HEK293T (cell line): ENCODE measurements around the gene CLPSL1.
"Not testable (repeated sequence)": the region's sequence is repeated elsewhere in the genome, so short reads cannot be mapped to it uniquely, and the experiment has no call there.

Source experiments
- CTCF ChIA-PET: fragments of 350-600 bp; formaldehyde crosslinking; extraction: SDS; loops from one replicate; lab custom pipeline; 2021; ENCODE audit warnings: antibody characterized with exemption, inconsistent platforms; lab: Yijun Ruan, JAX
- POLR2A ChIA-PET: fragments of 350-600 bp; formaldehyde crosslinking; extraction: SDS; loops from one replicate; lab custom pipeline; 2020; ENCODE audit warnings: antibody characterized with exemption, inconsistent platforms; lab: Yijun Ruan, JAX
- DNase-seq: peaks from one replicate; pipeline ENCODE4 v3.0.0; 2012; ENCODE audit warnings: mixed read lengths; ENCODE audit errors: extremely low spot score
- ARNT ChIP-seq: fragments of 450-650 bp; IDR thresholded peaks from 2 replicates; pipeline ENCODE4 v1.6.1; 2017; ENCODE audit warnings: mild to moderate bottlenecking
- BHLHE40 ChIP-seq: fragments of 450-650 bp; IDR thresholded peaks from 2 replicates; pipeline ENCODE4 v1.6.1; 2016; ENCODE audit warnings: mild to moderate bottlenecking, moderate library complexity, borderline replicate concordance
- CTBP1 ChIP-seq: fragments of 450-650 bp; IDR thresholded peaks from 2 replicates; pipeline ENCODE4 v1.6.1; 2016; ENCODE audit warnings: borderline replicate concordance
- ELF4 ChIP-seq: fragments of 450-650 bp; IDR thresholded peaks from 2 replicates; pipeline ENCODE4 v1.6.1; 2017; ENCODE audit warnings: antibody characterized with exemption
- FOXA1 ChIP-seq: fragments of 450-650 bp; IDR thresholded peaks from 2 replicates; pipeline ENCODE4 v1.6.1; 2016; ENCODE audit warnings: mild to moderate bottlenecking
- FOXK2 ChIP-seq: fragments of 450-650 bp; IDR thresholded peaks from 2 replicates; pipeline ENCODE4 v1.6.1; 2016; ENCODE audit warnings: mild to moderate bottlenecking
- FOXM1 ChIP-seq: fragments of 450-650 bp; IDR thresholded peaks from 2 replicates; pipeline ENCODE4 v1.6.1; 2017; ENCODE audit warnings: mild to moderate bottlenecking, borderline replicate concordance
- HDGF ChIP-seq: fragments of 450-650 bp; IDR thresholded peaks from 2 replicates; pipeline ENCODE4 v1.6.1; 2017; ENCODE audit warnings: antibody characterized with exemption, borderline replicate concordance
- L3MBTL2 ChIP-seq: fragments of 450-650 bp; conservative IDR thresholded peaks from 2 replicates; pipeline ENCODE4 v1.6.1; 2016; ENCODE audit warnings: mild to moderate bottlenecking
- LEF1 ChIP-seq: fragments of 450-650 bp; IDR thresholded peaks from 2 replicates; pipeline ENCODE4 v1.6.1; 2017; ENCODE audit warnings: mild to moderate bottlenecking, borderline replicate concordance
- NFRKB ChIP-seq: fragments of 450-650 bp; IDR thresholded peaks from 2 replicates; pipeline ENCODE4 v1.6.1; 2016; ENCODE audit warnings: mild to moderate bottlenecking, moderate library complexity
- SP1 ChIP-seq: fragments of 450-650 bp; IDR thresholded peaks from 2 replicates; pipeline ENCODE4 v1.6.1; 2017
- SUZ12 ChIP-seq: fragments of 450-650 bp; IDR thresholded peaks from 2 replicates; pipeline ENCODE4 v1.6.1; 2016; ENCODE audit warnings: mild to moderate bottlenecking
- TARDBP ChIP-seq: fragments of 450-650 bp; IDR thresholded peaks from 2 replicates; pipeline ENCODE4 v1.6.1; 2016
- ZNF384 ChIP-seq: fragments of 450-650 bp; IDR thresholded peaks from 2 replicates; pipeline ENCODE4 v1.6.1; 2016
- TF ChIP-seq, protein P1 (sequence below): fragments of 450-650 bp; IDR thresholded peaks from 2 replicates; pipeline ENCODE4 v1.6.1; 2016

Gene CLPSL1, protein sequence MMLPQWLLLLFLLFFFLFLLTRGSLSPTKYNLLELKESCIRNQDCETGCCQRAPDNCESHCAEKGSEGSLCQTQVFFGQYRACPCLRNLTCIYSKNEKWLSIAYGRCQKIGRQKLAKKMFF

DNA sequence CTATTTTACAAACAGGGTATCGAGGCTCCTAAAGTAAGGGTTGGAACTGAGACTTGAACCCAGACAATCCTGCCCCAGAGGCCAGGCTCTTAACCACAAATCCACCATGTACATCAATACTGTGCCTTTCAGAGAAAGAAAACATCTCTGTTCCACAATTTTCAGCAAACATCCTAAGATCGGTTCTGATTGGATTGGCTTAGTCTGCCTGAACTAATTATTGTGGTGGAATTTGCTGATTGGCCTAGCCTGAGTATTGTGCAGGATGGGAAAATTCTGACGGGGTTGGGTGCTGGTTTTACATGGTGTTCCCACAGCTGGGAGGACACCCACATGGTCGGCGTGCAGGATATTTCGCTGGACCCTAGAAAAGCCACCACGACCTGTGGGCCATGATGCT is at the start of gene CLPSL1:
Gene CLPSL1, plus strand, starts transcription at position 301 of the 400 bp plus-strand sequence. Its CDS starts 92 bp downstream, at position 393.
- CTCF ChIA-PET = no interaction called here
- no peak for DNase-seq
- POLR2A ChIA-PET = no interaction called here
- TF ChIP-seq TARDBP (no peak), ARNT (no peak), FOXM1 (no peak), SUZ12 (no peak), CTBP1 (no peak), NFRKB (no peak), ZNF384 (no peak), ELF4 (no peak), BHLHE40 (no peak), HDGF (no peak), FOXA1 (no peak), SP1 (no peak), L3MBTL2 (no peak), LEF1 (no peak), FOXK2 (no peak)
- TF ChIP-seq, protein P1, sequence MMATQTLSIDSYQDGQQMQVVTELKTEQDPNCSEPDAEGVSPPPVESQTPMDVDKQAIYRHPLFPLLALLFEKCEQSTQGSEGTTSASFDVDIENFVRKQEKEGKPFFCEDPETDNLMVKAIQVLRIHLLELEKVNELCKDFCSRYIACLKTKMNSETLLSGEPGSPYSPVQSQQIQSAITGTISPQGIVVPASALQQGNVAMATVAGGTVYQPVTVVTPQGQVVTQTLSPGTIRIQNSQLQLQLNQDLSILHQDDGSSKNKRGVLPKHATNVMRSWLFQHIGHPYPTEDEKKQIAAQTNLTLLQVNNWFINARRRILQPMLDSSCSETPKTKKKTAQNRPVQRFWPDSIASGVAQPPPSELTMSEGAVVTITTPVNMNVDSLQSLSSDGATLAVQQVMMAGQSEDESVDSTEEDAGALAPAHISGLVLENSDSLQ = no peak

DNA sequence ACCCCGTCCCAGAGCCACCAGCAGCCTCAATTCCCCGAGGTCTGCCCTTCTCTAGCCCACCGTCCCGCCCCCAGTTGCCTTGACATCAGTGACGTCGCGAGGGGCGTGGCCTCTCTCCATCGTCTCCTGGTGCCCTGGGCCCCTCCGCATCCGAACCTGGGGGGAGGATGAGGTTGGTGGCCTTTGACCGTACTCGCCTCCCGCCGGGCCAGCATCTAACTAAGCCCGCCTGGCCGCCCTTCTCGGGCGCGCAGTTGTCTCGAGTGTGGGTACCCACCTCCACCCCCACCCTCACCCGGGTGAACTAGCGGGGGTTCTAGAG is 49.4 kb upstream of the CLPSL1 start:
- no peak for TF ChIP-seq BHLHE40
- 0 out of 2 replicates have a peak, but pooled peaks have one; percentile 8 for TF ChIP-seq CTBP1
- TF ChIP-seq TARDBP = no peak
- no peak for TF ChIP-seq ZNF384
- ChIA-PET CTCF (no interaction called here), POLR2A (interaction anchor here (1.0 to 1.8 kb wide), 5 partner anchors 42 to 146 kb away, joined by 3 to 7 read pairs (median 3); no protein-coding TSS in a partner anchor)
- DNase-seq = peak; percentile 83

DNA sequence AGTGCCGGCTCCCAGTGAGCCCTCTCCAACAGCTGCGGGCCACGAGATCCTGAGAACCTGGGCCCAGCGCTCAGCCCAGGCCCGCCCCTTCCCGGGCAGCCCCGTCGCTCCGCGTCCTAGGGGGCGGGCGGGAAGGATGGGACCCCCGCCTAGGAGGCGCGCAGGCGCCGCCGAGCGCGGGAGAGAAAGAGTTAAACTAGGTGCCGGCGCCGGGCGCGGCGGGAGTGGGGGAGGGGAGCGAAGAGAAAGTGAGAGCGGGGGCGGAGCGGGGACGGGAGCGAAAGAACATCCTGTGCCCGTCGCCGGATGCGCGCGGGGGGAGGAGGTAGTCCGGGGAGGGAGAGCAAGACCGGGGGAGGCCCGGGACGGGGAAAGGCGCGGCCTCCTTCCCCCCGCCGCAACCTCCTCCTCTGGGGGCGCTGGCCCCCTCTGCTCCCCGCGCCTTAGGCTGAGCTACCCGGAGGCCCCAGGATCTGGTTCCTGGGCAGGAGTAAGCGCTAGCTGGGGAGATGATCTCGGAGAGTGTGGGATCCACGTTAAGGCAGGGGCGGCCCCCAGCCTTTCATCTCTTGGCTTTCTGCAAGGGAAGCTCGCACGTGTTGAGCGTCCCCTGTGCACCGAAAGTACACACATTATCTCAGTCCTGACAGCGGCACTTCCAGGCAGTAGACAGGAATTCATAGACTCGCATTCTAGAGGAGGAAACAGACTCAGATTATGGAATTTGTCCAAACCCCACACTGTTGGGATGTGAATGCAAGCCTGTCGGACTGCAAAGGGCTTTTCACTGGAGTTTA is 48.9 kb upstream of the CLPSL1 start:
- TF ChIP-seq CTBP1 (no peak; the same call in 1 of the 2 replicates), L3MBTL2 (peak; percentile 51)
- DNase-seq = peak; percentile 69

DNA sequence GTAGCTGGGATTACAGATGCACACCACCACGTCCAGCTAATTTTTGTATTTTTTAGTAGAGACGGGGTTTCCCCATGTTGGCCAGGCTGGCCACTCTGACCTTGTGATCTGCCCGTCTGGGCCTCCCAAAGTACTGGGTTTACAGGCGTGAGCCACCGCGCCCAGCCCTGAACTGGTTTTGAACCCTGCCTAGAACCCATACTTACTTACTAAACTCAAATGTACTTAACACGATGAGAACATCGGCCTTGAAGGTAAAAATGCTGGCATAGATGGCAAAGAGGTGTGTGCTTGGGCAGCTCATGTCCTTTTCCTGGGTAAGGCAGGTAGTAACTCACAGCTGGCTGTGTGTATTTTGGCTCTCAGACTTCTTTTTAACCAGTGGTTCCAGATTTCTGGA is 47.2 kb upstream of the CLPSL1 start:
- no peak for DNase-seq
- POLR2A ChIA-PET = interaction anchor here (1.1 kb wide), 1 partner anchor 132 kb away, joined by 3 read pairs; no protein-coding TSS in a partner anchor

More for the DNA sequence above, 48.9 kb upstream of the CLPSL1 start:
- ChIA-PET POLR2A (interaction anchor here (1.0 to 1.8 kb wide), 7 partner anchors 12 to 147 kb away, joined by 3 to 7 read pairs (median 3); no protein-coding TSS in a partner anchor), CTCF (interaction anchor here (0.6 kb wide), 1 partner anchor 67 kb away, joined by 4 read pairs; no protein-coding TSS in a partner anchor)

DNA sequence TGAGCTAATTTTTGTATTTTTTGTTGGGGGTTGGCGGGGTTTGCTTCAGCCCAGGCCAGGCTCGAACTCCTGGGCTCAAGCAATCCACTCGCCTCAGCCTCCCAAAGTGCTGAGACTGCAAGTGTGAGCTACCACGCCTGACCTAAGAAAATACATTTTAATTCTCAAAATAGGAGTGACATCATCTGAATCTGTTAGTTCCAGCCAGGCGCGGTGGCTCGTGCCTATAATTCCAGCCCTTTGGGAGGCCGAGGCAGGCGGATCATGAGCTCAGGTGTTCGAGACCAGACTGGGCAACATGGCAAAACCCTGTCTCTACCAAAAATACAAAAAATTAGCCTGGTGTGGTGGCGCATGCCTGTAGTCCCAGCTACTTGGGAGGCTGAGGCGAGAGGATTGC is 46.5 kb upstream of the CLPSL1 start:
- POLR2A ChIA-PET = interaction anchor here (0.6 kb wide), 1 partner anchor 160 kb away, joined by 3 read pairs; no protein-coding TSS in a partner anchor
- DNase-seq = not testable (repeated sequence)
- CTCF ChIA-PET = interaction anchor here (0.5 to 1.7 kb wide), 4 partner anchors 160 to 749 kb away, joined by 3 to 5 read pairs (median 4); no protein-coding TSS in a partner anchor

More for the DNA sequence above, 47.2 kb upstream of the CLPSL1 start:
- TF ChIP-seq LEF1 = no peak
- CTCF ChIA-PET = interaction anchor here (0.7 to 1.7 kb wide), 4 partner anchors 160 to 749 kb away, joined by 3 to 5 read pairs (median 4); no protein-coding TSS in a partner anchor

DNA sequence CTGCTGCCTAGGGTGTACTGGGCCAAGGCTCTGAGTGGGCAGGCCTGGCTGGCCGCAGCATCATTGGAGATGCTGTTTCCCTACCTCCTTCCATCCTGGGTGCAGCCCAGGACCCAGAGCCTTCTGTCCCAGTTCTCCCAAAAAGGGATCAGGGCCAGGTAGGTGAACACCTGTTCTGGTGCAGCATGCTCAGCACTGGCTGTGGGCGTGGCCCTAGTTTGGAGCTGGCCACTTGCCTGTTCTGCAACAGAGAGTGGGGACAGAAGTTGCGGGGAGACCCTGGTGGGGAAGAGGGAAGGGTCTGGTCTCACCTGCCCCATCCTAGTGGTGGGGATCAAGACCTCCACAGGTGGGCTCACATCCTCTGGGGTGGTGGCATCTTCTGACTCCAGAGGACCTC is 45.4 kb upstream of the CLPSL1 start:
- CTCF ChIA-PET = interaction anchor here (0.6 to 5.1 kb wide), 9 partner anchors 8 to 213 kb away, joined by 3 to 43 read pairs (median 5); no protein-coding TSS in a partner anchor

More for the DNA sequence above, 45.4 kb upstream of the CLPSL1 start:
- no peak for DNase-seq
- POLR2A ChIA-PET = no interaction called here
- no peak for TF ChIP-seq LEF1
- no peak for TF ChIP-seq FOXK2
- no peak for TF ChIP-seq BHLHE40
- no peak for TF ChIP-seq ZNF384
- no peak for TF ChIP-seq SUZ12
- no peak for TF ChIP-seq ARNT
- TF ChIP-seq FOXA1 = no peak
- no peak for TF ChIP-seq NFRKB
- TF ChIP-seq L3MBTL2 = no peak
- TF ChIP-seq, protein P1 = no peak
- no peak for TF ChIP-seq CTBP1
- TF ChIP-seq ELF4 = no peak
- TF ChIP-seq TARDBP = no peak
- no peak for TF ChIP-seq SP1
